ENCODE measurements around the gene ITGA8.
"Not testable (repeated sequence)": the region's sequence is repeated elsewhere in the genome, so short reads cannot be mapped to it uniquely, and the experiment has no call there.

Gene ITGA8

GRCh38 chr10:15719899-15720634 lies at the start of gene ITGA8:
Gene ITGA8 (minus strand): TSS chr10:15719922. CDS start chr10:15719771, 151 bp downstream.
- DNase-seq (ENCODE audit: low read depth), result no peak

GRCh38 chr10:15764892-15765454 lies 45.3 kb upstream of the ITGA8 start:
- no peak for DNase-seq (ENCODE audit: low read depth)

GRCh38 chr10:15763006-15763405 lies 43.3 kb upstream of the ITGA8 start:
- no peak for DNase-seq (ENCODE audit: low read depth)

- DNase-seq (ENCODE audit: low read depth), result not testable (repeated sequence)
Observed at GRCh38 chr10:15762239-15762638, 42.5 kb upstream of the ITGA8 start.

GRCh38 chr10:15761224-15761623 lies 41.5 kb upstream of the ITGA8 start:
- DNase-seq (ENCODE audit: low read depth), result not testable (repeated sequence)

- no peak for DNase-seq (ENCODE audit: low read depth)
Observed at GRCh38 chr10:15760681-15761080, 41.0 kb upstream of the ITGA8 start.

GRCh38 chr10:15759265-15759664 lies 39.5 kb upstream of the ITGA8 start:
- DNase-seq (ENCODE audit: low read depth), result no peak

- DNase-seq (ENCODE audit: low read depth), result no peak
Observed at GRCh38 chr10:15758618-15759017, 38.9 kb upstream of the ITGA8 start.

- no peak for DNase-seq (ENCODE audit: low read depth)
Observed at GRCh38 chr10:15754937-15755336, 35.2 kb upstream of the ITGA8 start.

GRCh38 chr10:15751046-15751445 lies 31.3 kb upstream of the ITGA8 start:
- DNase-seq (ENCODE audit: low read depth), result no peak

GRCh38 chr10:15748126-15748525 lies 28.4 kb upstream of the ITGA8 start:
- DNase-seq (ENCODE audit: low read depth), result no peak

GRCh38 chr10:15747632-15748031 lies 27.9 kb upstream of the ITGA8 start:
- no peak for DNase-seq (ENCODE audit: low read depth)

- no peak for DNase-seq (ENCODE audit: low read depth)
Observed at GRCh38 chr10:15745751-15746150, 26.0 kb upstream of the ITGA8 start.

GRCh38 chr10:15744217-15744865 lies 24.6 kb upstream of the ITGA8 start:
- DNase-seq (ENCODE audit: low read depth), result peak; percentile 28

- DNase-seq (ENCODE audit: low read depth), result no peak
Observed at GRCh38 chr10:15743443-15743842, 23.7 kb upstream of the ITGA8 start.

GRCh38 chr10:15742836-15743235 lies 23.1 kb upstream of the ITGA8 start:
- DNase-seq (ENCODE audit: low read depth), result no peak

GRCh38 chr10:15742102-15742501 lies 22.4 kb upstream of the ITGA8 start:
- DNase-seq (ENCODE audit: low read depth), result no peak

GRCh38 chr10:15741581-15741980 lies 21.9 kb upstream of the ITGA8 start:
- DNase-seq (ENCODE audit: low read depth), result no peak

GRCh38 chr10:15740261-15740660 lies 20.5 kb upstream of the ITGA8 start:
- no peak for DNase-seq (ENCODE audit: low read depth)

GRCh38 chr10:15739254-15739970 lies 19.7 kb upstream of the ITGA8 start:
- no peak for DNase-seq (ENCODE audit: low read depth)

GRCh38 chr10:15738270-15738925 lies 18.7 kb upstream of the ITGA8 start:
- no peak for DNase-seq (ENCODE audit: low read depth)

GRCh38 chr10:15737656-15738055 lies 17.9 kb upstream of the ITGA8 start:
- DNase-seq (ENCODE audit: low read depth), result no peak

Measured in activated T-cell treated with anti-CD3 and anti-CD28 coated beads for 24 hours (primary cell).